T-helper 2 cell treated with Interferon-gamma antibody and Interleukin-4, amounts not matched to agents 5 μg/mL and 100 μg/mL, for 36 hours (primary cell): Measurements from ENCODE around the gene DLX2.

Source experiments
- DNase-seq: peaks from one replicate; pipeline ENCODE4 v3.0.0; 2021; ENCODE audit warnings: low spot score
- H3K27ac Mint-ChIP-seq: one replicate; pipeline ENCODE4 v1.8.0; 2021; ENCODE audit warnings: mild to moderate bottlenecking, mixed read lengths
- H3K27me3 Mint-ChIP-seq: one replicate; pipeline ENCODE4 v1.8.0; 2021; ENCODE audit warnings: low read depth, mixed read lengths
- H3K36me3 Mint-ChIP-seq: one replicate; pipeline ENCODE4 v1.8.0; 2021; ENCODE audit warnings: low read depth, mixed read lengths
- H3K4me1 Mint-ChIP-seq: one replicate; pipeline ENCODE4 v1.8.0; 2021; ENCODE audit warnings: low read depth, mixed read lengths
- H3K4me3 Mint-ChIP-seq: one replicate; pipeline ENCODE4 v1.8.0; 2022; ENCODE audit warnings: mild to moderate bottlenecking, moderate library complexity, mixed read lengths
- H3K9me3 Mint-ChIP-seq: one replicate; pipeline ENCODE4 v1.8.0; 2021; ENCODE audit warnings: mixed read lengths

Gene DLX2

GRCh38 chr2:172085460-172086159 lies 17.1 kb downstream of the DLX2 start, which contains the start of gene DLX1:
TSS of gene DLX1 (plus strand) at chr2:172085507. CDS start at chr2:172085678, 171 bp downstream.
- Mint-ChIP-seq H3K4me1 (peaks cover 38% of the 10 kb centered on the region), H3K27me3 (peaks cover 95% of the 10 kb centered on the region), H3K9me3 (no peaks in the 10 kb centered on the region), H3K4me3 (peak within 1 kb of the TSS; percentile 79), H3K27ac (peak within 1 kb of the TSS; percentile 75), H3K36me3 (peaks cover 3% of the 10 kb centered on the region)
- no peak for DNase-seq

- Mint-ChIP-seq H3K36me3 (peaks cover 7% of the 10 kb centered on the region), H3K4me1 (peaks cover 43% of the 10 kb centered on the region), H3K27me3 (peaks cover 95% of the 10 kb centered on the region), H3K27ac (peak overlapping the region; percentile 75), H3K9me3 (peaks cover 4% of the 10 kb centered on the region), H3K4me3 (peak overlapping the region; percentile 79)
- DNase-seq = peak; percentile 59
These were observed 17.8 kb downstream of the DLX2 start for GRCh38 chr2:172084645-172085459.

DNA sequence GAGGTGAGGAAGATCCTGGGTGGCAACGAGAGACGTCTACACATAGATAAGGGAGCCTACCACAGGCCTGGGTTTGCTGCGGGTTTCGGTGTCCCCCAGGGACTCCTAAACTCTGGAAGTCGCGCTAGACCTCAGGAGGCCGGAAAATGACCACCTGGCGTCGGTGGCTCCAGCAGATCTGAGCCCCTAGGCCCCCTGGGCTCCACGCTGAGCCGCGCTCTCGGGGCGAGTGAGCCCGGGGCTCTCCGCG lies 18.4 kb downstream of the DLX2 start:
- Mint-ChIP-seq H3K27ac (peak overlapping the region; percentile 49), H3K9me3 (peaks cover 5% of the 10 kb centered on the region), H3K36me3 (peaks cover 9% of the 10 kb centered on the region), H3K27me3 (peaks cover 95% of the 10 kb centered on the region), H3K4me1 (peaks cover 44% of the 10 kb centered on the region), H3K4me3 (peak overlapping the region; percentile 79)
- no peak for DNase-seq

DNA sequence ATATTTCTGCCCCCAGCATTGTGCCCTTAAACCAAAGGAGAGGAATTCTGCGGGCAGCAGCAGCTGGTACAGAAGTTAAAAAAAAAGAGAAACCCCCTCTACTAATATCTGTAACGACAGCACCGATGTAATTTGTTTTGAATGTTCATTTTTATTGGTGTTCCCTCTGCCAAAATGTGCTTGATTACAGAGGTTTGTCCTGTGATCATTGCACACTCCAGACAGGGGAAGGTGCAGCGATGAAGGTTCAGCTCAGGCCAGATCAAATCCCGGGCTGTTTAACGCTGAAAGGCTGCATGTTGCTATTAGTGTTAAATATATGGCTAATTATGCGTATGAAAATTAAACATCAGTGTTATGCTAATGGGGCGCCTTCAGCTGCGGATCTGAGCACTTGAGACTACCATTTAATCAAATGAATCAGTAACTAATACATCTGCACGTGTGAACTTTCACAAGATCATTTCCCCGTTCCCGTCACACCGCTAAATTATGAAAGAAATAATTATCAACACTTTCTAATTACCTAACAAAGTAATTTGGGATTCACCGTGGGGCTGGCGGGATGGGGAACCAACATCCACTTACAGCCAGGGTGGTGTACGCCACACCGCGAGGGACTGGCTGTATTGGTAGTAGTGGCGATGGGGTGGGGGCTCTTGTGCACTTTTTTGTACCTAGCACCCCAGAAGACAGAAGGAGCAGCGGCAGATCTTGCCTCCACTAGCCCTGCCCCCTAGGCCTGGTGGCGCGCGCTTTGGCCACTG lies 18.9 kb downstream of the DLX2 start:
- H3K4me1 Mint-ChIP-seq = peaks cover 44% of the 10 kb centered on the region
- peaks cover 95% of the 10 kb centered on the region for H3K27me3 Mint-ChIP-seq
- H3K9me3 Mint-ChIP-seq = peaks cover 5% of the 10 kb centered on the region
- peak overlapping the region; percentile 49 for H3K27ac Mint-ChIP-seq
- H3K4me3 Mint-ChIP-seq = peak overlapping the region; percentile 79
- H3K36me3 Mint-ChIP-seq = peaks cover 9% of the 10 kb centered on the region
- DNase-seq = no peak

DNA sequence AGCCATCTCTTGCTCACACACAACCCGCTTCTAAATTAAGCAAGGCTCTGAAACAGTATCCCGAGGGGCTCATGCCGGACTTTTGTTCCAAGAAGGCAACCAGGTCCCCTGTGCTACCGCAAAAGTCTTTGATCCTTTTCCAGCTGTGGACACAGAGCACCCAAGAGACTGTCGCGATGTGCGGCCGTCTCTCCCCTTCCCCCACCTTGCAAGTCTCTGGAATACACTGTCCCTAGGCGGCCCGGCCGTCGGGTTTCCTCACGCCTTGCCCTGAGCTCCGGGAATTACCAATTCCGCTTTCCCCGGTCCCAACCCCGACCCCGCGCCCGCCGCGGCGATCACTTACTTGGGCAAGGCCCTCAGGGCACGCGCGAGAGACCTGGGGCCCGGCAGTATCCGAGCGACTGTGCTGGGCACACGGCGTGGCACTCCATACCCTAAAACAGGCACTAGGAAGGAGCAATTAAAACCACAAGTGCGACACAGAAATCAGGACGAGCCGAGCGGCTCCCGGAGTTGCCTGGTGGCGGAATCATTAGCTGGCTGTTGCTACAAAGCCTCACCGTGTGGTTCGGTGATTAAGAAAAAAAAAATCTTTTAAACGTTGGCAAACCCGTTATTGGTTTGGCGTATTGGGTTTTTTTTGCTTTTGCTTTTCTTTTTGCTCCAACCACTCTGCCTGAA lies 19.6 kb downstream of the DLX2 start:
- peaks cover 95% of the 10 kb centered on the region for H3K27me3 Mint-ChIP-seq
- peaks cover 37% of the 10 kb centered on the region for H3K4me1 Mint-ChIP-seq
- peak overlapping the region; percentile 38 for H3K27ac Mint-ChIP-seq
- H3K9me3 Mint-ChIP-seq = peaks cover 5% of the 10 kb centered on the region
- peaks cover 6% of the 10 kb centered on the region for H3K36me3 Mint-ChIP-seq
- H3K4me3 Mint-ChIP-seq = peak overlapping the region; percentile 79
- DNase-seq = no peak

DNA sequence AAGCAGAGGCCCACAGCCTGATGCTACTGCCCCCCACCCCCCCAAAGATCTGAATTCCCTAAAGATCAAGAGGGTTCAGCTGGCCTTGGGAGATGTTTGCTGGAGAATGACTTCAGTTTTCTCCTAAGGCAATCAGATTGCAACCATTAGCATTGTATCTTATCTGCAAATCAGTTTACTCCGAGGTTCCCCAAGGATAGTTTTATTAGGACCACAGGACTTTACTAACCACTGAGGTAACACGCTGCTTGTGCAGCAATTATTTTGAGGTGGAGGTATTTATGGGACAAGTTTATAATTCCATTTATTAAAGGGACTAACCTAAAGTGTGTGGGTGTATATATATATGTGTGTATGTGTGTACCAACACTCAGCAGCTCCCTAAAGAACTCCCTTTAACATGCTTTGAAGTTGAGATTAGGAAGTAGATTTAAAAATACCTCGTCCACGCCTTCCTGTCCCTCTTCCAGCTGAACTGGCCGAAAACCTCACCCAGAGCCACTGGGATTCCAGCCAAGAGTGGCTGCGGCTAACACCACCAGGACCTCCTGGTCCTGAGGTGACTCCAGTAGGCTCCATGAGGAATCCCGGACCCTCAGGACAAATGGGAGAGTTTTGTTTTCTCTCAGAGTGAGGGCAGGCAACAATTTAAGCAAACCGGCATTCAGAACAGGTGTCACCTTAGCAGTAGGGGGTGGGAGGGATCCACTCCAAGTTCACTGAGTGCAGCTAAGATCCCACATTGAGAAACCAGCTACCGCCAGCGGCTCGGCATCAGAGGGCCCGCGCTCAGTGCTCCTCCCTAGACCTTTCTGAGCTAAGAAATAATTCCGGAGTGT lies 20.4 kb downstream of the DLX2 start:
- H3K36me3 Mint-ChIP-seq = peaks cover 6% of the 10 kb centered on the region
- H3K4me1 Mint-ChIP-seq = peaks cover 31% of the 10 kb centered on the region
- no peak overlapping the region for H3K4me3 Mint-ChIP-seq
- peaks cover 5% of the 10 kb centered on the region for H3K9me3 Mint-ChIP-seq
- H3K27ac Mint-ChIP-seq = peak overlapping the region; percentile 31
- DNase-seq = no peak
- peaks cover 92% of the 10 kb centered on the region for H3K27me3 Mint-ChIP-seq

DNA sequence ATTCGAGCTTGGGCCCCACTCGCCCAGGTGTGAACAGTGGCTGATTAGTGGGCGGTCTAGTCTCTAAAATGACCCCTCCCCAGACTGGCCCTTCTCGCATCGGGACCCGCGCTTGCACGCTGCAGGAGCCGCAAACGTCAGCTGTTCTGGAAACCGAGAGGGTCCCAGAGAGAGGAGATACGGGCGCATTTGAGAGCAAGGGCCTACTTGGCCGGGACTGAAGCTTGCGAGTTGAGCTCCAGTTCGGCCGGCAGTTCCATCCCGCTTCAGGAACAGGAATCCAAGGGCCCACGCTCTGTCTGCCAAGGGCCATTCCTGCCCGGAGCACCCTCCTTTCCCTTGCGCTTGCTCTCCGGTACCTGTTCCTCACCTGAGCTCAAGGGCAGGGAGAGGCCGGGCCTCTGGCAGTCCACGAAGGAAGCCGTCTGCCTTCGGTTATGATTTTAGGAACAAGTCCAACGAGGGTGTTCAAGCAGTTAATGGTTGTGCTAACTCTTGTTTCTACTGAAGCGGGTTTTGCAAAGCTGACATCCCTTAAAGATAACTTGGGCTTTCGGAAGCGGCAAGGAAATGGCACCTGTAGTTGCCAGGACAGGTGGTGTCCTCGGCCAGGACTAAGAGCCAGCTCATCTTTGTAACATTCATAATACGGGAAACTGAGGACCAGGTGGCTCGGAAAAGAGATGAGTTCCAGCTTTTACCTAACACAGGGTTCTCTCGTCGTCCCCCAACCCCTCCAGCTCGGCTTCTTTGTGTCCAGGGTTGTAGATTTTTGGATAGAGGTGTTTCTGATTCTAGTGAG lies 21.3 kb downstream of the DLX2 start:
- peaks cover 6% of the 10 kb centered on the region for H3K36me3 Mint-ChIP-seq
- no peak overlapping the region for H3K27ac Mint-ChIP-seq
- DNase-seq = no peak
- H3K9me3 Mint-ChIP-seq = peaks cover 5% of the 10 kb centered on the region
- peaks cover 26% of the 10 kb centered on the region for H3K4me1 Mint-ChIP-seq
- H3K4me3 Mint-ChIP-seq = no peak overlapping the region
- H3K27me3 Mint-ChIP-seq = peaks cover 89% of the 10 kb centered on the region

GRCh38 chr2:172080641-172081220 lies 22.0 kb downstream of the DLX2 start:
- DNase-seq = no peak
- Mint-ChIP-seq H3K9me3 (peaks cover 5% of the 10 kb centered on the region), H3K36me3 (peaks cover 6% of the 10 kb centered on the region), H3K4me1 (peaks cover 23% of the 10 kb centered on the region), H3K4me3 (peak overlapping the region; percentile 13), H3K27me3 (peaks cover 90% of the 10 kb centered on the region), H3K27ac (peak overlapping the region; percentile 19)

- H3K27ac Mint-ChIP-seq = no peak overlapping the region
- peak overlapping the region; percentile 24 for H3K4me3 Mint-ChIP-seq
- H3K9me3 Mint-ChIP-seq = peaks cover 5% of the 10 kb centered on the region
- DNase-seq = no peak
- H3K27me3 Mint-ChIP-seq = peaks cover 90% of the 10 kb centered on the region
- H3K4me1 Mint-ChIP-seq = peaks cover 16% of the 10 kb centered on the region
- H3K36me3 Mint-ChIP-seq = peaks cover 6% of the 10 kb centered on the region
These were observed 22.7 kb downstream of the DLX2 start for GRCh38 chr2:172079838-172080640.

DNA sequence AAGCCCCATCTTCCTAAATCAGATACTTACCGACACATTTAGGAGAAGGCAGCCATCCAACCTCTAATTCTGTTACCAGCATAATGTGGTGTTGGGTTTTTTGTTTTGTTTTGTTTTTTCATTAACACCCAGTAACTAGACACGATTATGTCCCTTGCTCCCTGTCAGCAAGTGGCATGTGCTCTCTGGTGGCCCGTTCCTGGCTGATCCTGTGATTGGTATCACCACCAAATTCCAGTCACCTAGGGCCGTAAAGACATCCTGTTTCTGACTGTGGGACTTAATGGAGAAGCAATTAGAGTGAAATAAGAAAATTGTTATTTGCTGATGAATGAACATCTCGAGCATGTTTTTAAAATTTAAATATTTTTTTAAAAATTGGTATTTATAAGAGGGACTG lies 23.3 kb downstream of the DLX2 start:
- H3K9me3 Mint-ChIP-seq = peaks cover 5% of the 10 kb centered on the region
- H3K27ac Mint-ChIP-seq = no peak overlapping the region
- no peak overlapping the region for H3K4me3 Mint-ChIP-seq
- peaks cover 16% of the 10 kb centered on the region for H3K4me1 Mint-ChIP-seq
- H3K36me3 Mint-ChIP-seq = peaks cover 6% of the 10 kb centered on the region
- peaks cover 88% of the 10 kb centered on the region for H3K27me3 Mint-ChIP-seq
- DNase-seq = no peak

DNA sequence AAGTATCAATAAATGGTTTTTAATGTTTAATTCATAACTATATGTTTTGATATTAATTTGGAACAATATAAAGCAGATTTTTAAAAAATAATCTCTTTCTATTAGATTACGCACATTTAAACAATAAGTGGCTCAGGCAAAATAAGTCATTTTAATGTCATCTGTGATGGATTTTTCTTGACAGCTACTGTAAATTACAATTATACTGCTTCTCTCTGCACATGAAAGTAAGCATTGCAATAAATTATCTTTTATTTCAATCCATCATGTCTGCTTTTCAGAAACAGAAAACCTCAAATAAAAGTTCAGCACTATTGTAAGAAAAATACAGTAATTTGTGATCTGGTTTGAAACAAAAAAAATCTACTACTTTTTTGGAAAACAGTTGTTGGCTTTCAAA lies 28.4 kb downstream of the DLX2 start:
- no peak overlapping the region for H3K4me3 Mint-ChIP-seq
- peaks cover 62% of the 10 kb centered on the region for H3K27me3 Mint-ChIP-seq
- no peaks in the 10 kb centered on the region for H3K4me1 Mint-ChIP-seq
- H3K36me3 Mint-ChIP-seq = no peaks in the 10 kb centered on the region
- DNase-seq = no peak
- H3K9me3 Mint-ChIP-seq = no peaks in the 10 kb centered on the region
- no peak overlapping the region for H3K27ac Mint-ChIP-seq
